Ishikawa (cell line): ENCODE data around the gene DCHS2.

Experiments used
- CEBPB ChIP-seq: IDR thresholded peaks from 2 replicates; pipeline ENCODE4 v1.6.1; 2012
- CREB1 ChIP-seq: IDR thresholded peaks from 2 replicates; pipeline ENCODE4 v1.6.1; 2012; ENCODE audit warnings: low read depth
- EGR1 ChIP-seq: IDR thresholded peaks from 2 replicates; pipeline ENCODE4 v1.6.1; 2012
- EP300 ChIP-seq: IDR thresholded peaks from 2 replicates; pipeline ENCODE4 v1.6.1; 2012; ENCODE audit warnings: borderline replicate concordance
- FOXM1 ChIP-seq: IDR thresholded peaks from 2 replicates; pipeline ENCODE4 v1.6.1; 2012; ENCODE audit warnings: low read depth, borderline replicate concordance
- MAX ChIP-seq: IDR thresholded peaks from 2 replicates; pipeline ENCODE4 v1.6.1; 2012
- NFIC ChIP-seq: IDR thresholded peaks from 2 replicates; pipeline ENCODE4 v1.6.1; 2012
- RAD21 ChIP-seq: IDR thresholded peaks from 2 replicates; pipeline ENCODE4 v1.6.1; 2012; ENCODE audit warnings: low read depth
- REST ChIP-seq: IDR thresholded peaks from 2 replicates; pipeline ENCODE4 v1.6.1; 2012; ENCODE audit warnings: low read depth, mild to moderate bottlenecking
- TAF1 ChIP-seq: IDR thresholded peaks from 2 replicates; pipeline ENCODE4 v1.6.1; 2012; ENCODE audit warnings: low read depth, mild to moderate bottlenecking
- TCF12 ChIP-seq: IDR thresholded peaks from 2 replicates; pipeline ENCODE4 v1.6.1; 2012; ENCODE audit warnings: low read depth
- TEAD4 ChIP-seq: IDR thresholded peaks from 2 replicates; pipeline ENCODE4 v1.6.1; 2012
- USF1 ChIP-seq: IDR thresholded peaks from 2 replicates; pipeline ENCODE4 v1.6.1; 2012
- YY1 ChIP-seq: IDR thresholded peaks from 2 replicates; pipeline ENCODE4 v1.6.1; 2012; ENCODE audit warnings: low read depth
- ZBTB7A ChIP-seq: IDR thresholded peaks from 2 replicates; pipeline ENCODE4 v1.6.1; 2012; ENCODE audit warnings: low read depth

DCHS2 gene

GRCh38 chr4:154527308-154527707 lies 35.7 kb upstream of the DCHS2 start:
- no peak for TF ChIP-seq ZBTB7A
- no peak for TF ChIP-seq TAF1
- TF ChIP-seq EP300 = no peak
- no peak for TF ChIP-seq TEAD4

GRCh38 chr4:154526151-154526550 lies 34.6 kb upstream of the DCHS2 start:
- TF ChIP-seq TCF12 (no peak), NFIC (no peak), TEAD4 (no peak), FOXM1 (no peak), ZBTB7A (no peak), USF1 (no peak)

- TF ChIP-seq ZBTB7A = no peak
- no peak for TF ChIP-seq NFIC
- no peak for TF ChIP-seq FOXM1
- TF ChIP-seq YY1 = no peak
- no peak for TF ChIP-seq TEAD4
Observed at GRCh38 chr4:154521607-154522006, 30.0 kb upstream of the DCHS2 start.

GRCh38 chr4:154519214-154519613 lies 27.6 kb upstream of the DCHS2 start:
- TF ChIP-seq NFIC = no peak
- no peak for TF ChIP-seq RAD21
- TF ChIP-seq TEAD4 = no peak
- no peak for TF ChIP-seq USF1
- no peak for TF ChIP-seq REST
- no peak for TF ChIP-seq CREB1
- no peak for TF ChIP-seq FOXM1
- TF ChIP-seq YY1 = no peak
- TF ChIP-seq EP300 = no peak
- TF ChIP-seq TCF12 = no peak
- TF ChIP-seq MAX = no peak
- no peak for TF ChIP-seq TAF1
- no peak for TF ChIP-seq ZBTB7A
- TF ChIP-seq EGR1 = no peak

GRCh38 chr4:154517591-154517990 lies 26.0 kb upstream of the DCHS2 start:
- TF ChIP-seq FOXM1 (no peak), CEBPB (no peak), ZBTB7A (no peak), REST (no peak), TAF1 (no peak), RAD21 (no peak), NFIC (no peak), MAX (no peak), CREB1 (no peak), USF1 (no peak), EGR1 (no peak), EP300 (no peak), TEAD4 (no peak)

- no peak for TF ChIP-seq EP300
- TF ChIP-seq USF1 = no peak
- TF ChIP-seq TCF12 = no peak
- no peak for TF ChIP-seq EGR1
- no peak for TF ChIP-seq REST
- TF ChIP-seq TAF1 = no peak
- no peak for TF ChIP-seq RAD21
- TF ChIP-seq CEBPB = no peak
- TF ChIP-seq YY1 = no peak
- no peak for TF ChIP-seq CREB1
- TF ChIP-seq FOXM1 = no peak
Observed at GRCh38 chr4:154516318-154517029, 24.9 kb upstream of the DCHS2 start.
